ENCODE results near the gene OTUB1. TPM values are rescaled to one million over a fixed set of nuclear protein-coding genes. Genes with fewer than 3 reads are reported as not detected.

Gene OTUB1
- total and polyA plus RNA-seq, 9 of the 15 experiments (the other 6 are each of a cell fraction or from before 2014, with no cell fraction given), result 29.5 to 134 (median 66.1) TPM

- TF ChIP-seq TSHZ1 (CRISPR knock-in tag; IDR thresholded peaks at IDR 0.05) (no peak), KLF10 (CRISPR knock-in tag; IDR thresholded peaks at IDR 0.05) (no peak), STAG1 (CRISPR knock-in tag; IDR thresholded peaks at IDR 0.05; ENCODE audit: borderline replicate concordance) (no peak), MTA3 (IDR thresholded peaks at IDR 0.05; ENCODE audit: borderline replicate concordance) (no peak)
These were observed 6.8 kb upstream of the OTUB1 start (continued) for GRCh38 chr11:63979426-63979825.

GRCh38 chr11:63985812-63986155 is 454 bp upstream of the OTUB1 start:
- BruUV-seq (replicated peaks), result no TSS peak
- Histone ChIP-seq H3K27ac (ENCODE audit: extremely low read depth, low read depth, low read length) (peak overlapping the region; percentile 87; the same call in 2 of the 3 replicates), H3K4me1 (replicated peaks in 1 of 2; ENCODE audit: control insufficient read depth in 2 of 2, insufficient read depth in 2 of 2, low read length in 2 of 2) (peaks cover 11 to 41% of the 10 kb centered on the region in 2 experiments; a peak in 4 of 5 replicates), H3K9me3 (replicated peaks; ENCODE audit: control insufficient read depth, insufficient read depth, low read depth, low read length) (no peaks in the 10 kb centered on the region), H4K20me1 (replicated peaks; ENCODE audit: control insufficient read depth, insufficient read depth, low read length) (peaks cover 13% of the 10 kb centered on the region; the same call in 1 of the 2 replicates), H3K9ac (ENCODE audit: insufficient read depth in 1 of 2, low read depth in 2 of 2, low read length in 2 of 2) (peak overlapping the region; percentile 88 to 95), H3K79me2 (ENCODE audit: control insufficient read depth, insufficient read depth, low read length) (peaks cover 29% of the 10 kb centered on the region), H2AFZ (ENCODE audit: low read depth, low read length) (peak overlapping the region; percentile 88), H3K4me2 (ENCODE audit: insufficient read depth, low read length) (peak overlapping the region; percentile 88), H3K36me3 (ENCODE audit: control insufficient read depth, insufficient read depth, low read length) (peaks cover 30% of the 10 kb centered on the region; the same call in 2 of the 3 replicates), H3K9me1 (ENCODE audit: control insufficient read depth, insufficient read depth, low read length) (no peaks in the 10 kb centered on the region), H3K4me3 (peak overlapping the region; percentile 99), H3K27me3 (ENCODE audit: control insufficient read depth in 2 of 2, insufficient read depth in 2 of 2, low read length in 2 of 2) (no peaks in the 10 kb centered on the region)
- peak in 3 of 4 experiments; percentile 29 to 62 (median 52) for DNase-seq (ENCODE audit: extremely low read depth in 1 of 4, low spot score in 3 of 4)
- peak; percentile 74 for ATAC-seq
- in situ Hi-C loops (cut with MboI) (no loop called here), intact Hi-C loops (cut with micrococcal nuclease) (no loop called here)
- 6% methylated on average over 18 of the region's 18 CpGs for WGBS (ENCODE audit: insufficient coverage, low coverage, missing lambda C conversion rate)
- no peak for FAIRE-seq
- ChIA-PET CTCF (ENCODE audit: low intra/inter-chr PET ratio) (no interaction called here), POLR2A (interaction anchor here (1.1 to 1.3 kb wide), 3 partner anchors 9 to 12 kb away, joined by 5 to 6 read pairs (median 5); partner anchors contain the start of gene COX8A)
- TF ChIP-seq HNRNPL (IDR thresholded peaks at IDR 0.05; ENCODE audit: low read depth, low read length) (no peak), RUNX1 (IDR thresholded peaks at IDR 0.05; ENCODE audit: low read depth) (no peak), MBD1 (CRISPR knock-in tag; IDR thresholded peaks at IDR 0.05) (no peak; the same call in 1 of the 2 replicates), ZBTB11 (CRISPR knock-in tag; IDR thresholded peaks at IDR 0.05) (peak in 1 of 3 experiments; percentile 28; a peak in 1 of 6 replicates)

Data from K562 (cell line).